Muscle layer of colon (tissue), 2 donors: ENCODE results near the gene PPFIA2.

Experiments used
- H3K27ac ChIP-seq: one replicate; pipeline ENCODE4 v1.7.0; 2013; ENCODE audit warnings: low read depth, mild to moderate bottlenecking, low read length, moderate library complexity
- H3K27me3 ChIP-seq, 2 donors: one replicate each; pipeline ENCODE4 v1.7.0; 2013; ENCODE audit warnings: low read length in 2 of 2, mild to moderate bottlenecking in 2 of 2; ENCODE audit not compliant: insufficient read depth in 2 of 2, control insufficient read depth in 1 of 2
- H3K36me3 ChIP-seq: one replicate; pipeline ENCODE4 v1.7.0; 2013; ENCODE audit warnings: mild to moderate bottlenecking, low read length; ENCODE audit not compliant: insufficient read depth
- H3K4me1 ChIP-seq: one replicate; pipeline ENCODE4 v1.7.0; 2013; ENCODE audit warnings: mild to moderate bottlenecking, low read length; ENCODE audit not compliant: insufficient read depth
- H3K4me3 ChIP-seq, 2 donors: one replicate each; pipeline ENCODE4 v1.7.0; 2013; ENCODE audit warnings: low read length in 2 of 2, low read depth in 1 of 2, mild to moderate bottlenecking in 1 of 2, moderate library complexity in 1 of 2
- H3K9ac ChIP-seq: one replicate; pipeline ENCODE4 v1.7.0; 2013; ENCODE audit warnings: low read length
- H3K9me3 ChIP-seq: one replicate; pipeline ENCODE4 v1.7.0; 2013; ENCODE audit warnings: mild to moderate bottlenecking, low read length
- donor health status: abdominal sarcoma.
- donor health status: Adenocarcinoma of cecum.

PPFIA2 gene

DNA sequence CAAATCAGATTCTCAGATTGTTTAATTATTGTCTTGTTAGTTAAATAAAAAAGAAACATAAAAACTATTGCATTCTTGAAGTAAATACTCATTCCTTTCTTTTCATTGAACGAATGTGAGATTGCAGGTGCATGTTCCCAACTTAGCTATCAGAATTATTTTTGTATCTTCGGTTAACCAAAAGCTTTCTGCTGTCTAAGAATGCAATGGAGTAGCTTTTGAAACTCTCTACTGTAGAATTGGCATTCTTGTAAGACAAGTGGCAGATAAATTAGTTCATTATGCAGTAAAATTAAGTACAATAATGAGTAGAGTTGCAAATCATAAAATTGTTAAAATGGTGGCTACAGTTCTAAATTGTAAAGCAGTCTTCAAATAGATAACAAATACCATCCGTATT lies 383.2 kb downstream of the PPFIA2 start:
- H3K36me3 ChIP-seq: no peaks in the 10 kb centered on the region
- no peak overlapping the region for H3K4me3 ChIP-seq
- H3K9me3 ChIP-seq: no peaks in the 10 kb centered on the region
- no peaks in the 10 kb centered on the region for H3K4me1 ChIP-seq
- no peaks in the 10 kb centered on the region for H3K27me3 ChIP-seq
- no peak overlapping the region for H3K27ac ChIP-seq
- H3K9ac ChIP-seq: no peak overlapping the region

DNA sequence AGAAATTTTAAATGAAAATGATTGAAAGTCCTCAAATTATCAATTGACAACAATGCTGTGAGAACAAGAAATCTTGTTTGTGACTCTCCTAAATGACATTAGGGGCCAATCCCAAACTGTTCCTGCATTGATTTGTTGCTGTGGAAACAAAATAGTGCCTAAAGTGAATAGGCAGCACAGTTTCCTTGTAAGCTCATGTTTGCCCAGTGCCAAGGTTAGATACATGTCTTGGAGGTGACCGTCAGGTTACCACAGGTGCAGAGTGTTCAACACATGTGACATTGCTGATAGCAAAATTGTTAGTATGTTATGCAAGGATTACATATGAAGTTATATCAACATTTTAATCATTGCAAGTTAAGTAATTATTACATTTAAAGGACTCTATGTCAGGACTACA lies 388.7 kb downstream of the PPFIA2 start:
- no peak overlapping the region for H3K9ac ChIP-seq
- H3K36me3 ChIP-seq: no peaks in the 10 kb centered on the region
- no peak overlapping the region for H3K27ac ChIP-seq
- no peaks in the 10 kb centered on the region for H3K27me3 ChIP-seq
- H3K4me3 ChIP-seq: no peak overlapping the region
- no peaks in the 10 kb centered on the region for H3K9me3 ChIP-seq
- no peaks in the 10 kb centered on the region for H3K4me1 ChIP-seq

DNA sequence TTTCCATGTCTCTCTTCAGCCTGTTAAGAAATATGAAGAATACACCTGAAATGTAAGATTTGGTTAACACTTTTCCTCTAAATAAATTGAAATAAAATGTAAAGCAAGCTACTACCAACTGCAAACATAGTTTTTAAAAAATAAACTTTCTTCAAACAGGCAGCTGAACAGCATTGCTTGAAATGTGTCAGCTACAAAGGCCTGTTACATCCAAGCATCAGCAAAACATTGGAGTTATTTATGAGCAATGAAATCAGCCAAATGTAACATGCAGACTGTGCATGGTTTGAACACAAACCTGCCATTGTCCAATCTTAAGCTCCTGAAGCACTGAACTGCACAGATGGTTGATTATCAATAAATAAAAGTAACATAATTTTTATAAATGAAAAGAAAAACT lies 390.0 kb downstream of the PPFIA2 start:
- no peak overlapping the region for H3K4me3 ChIP-seq
- no peaks in the 10 kb centered on the region for H3K4me1 ChIP-seq
- H3K27ac ChIP-seq: no peak overlapping the region
- no peaks in the 10 kb centered on the region for H3K27me3 ChIP-seq
- no peaks in the 10 kb centered on the region for H3K9me3 ChIP-seq
- no peak overlapping the region for H3K9ac ChIP-seq
- no peaks in the 10 kb centered on the region for H3K36me3 ChIP-seq

DNA sequence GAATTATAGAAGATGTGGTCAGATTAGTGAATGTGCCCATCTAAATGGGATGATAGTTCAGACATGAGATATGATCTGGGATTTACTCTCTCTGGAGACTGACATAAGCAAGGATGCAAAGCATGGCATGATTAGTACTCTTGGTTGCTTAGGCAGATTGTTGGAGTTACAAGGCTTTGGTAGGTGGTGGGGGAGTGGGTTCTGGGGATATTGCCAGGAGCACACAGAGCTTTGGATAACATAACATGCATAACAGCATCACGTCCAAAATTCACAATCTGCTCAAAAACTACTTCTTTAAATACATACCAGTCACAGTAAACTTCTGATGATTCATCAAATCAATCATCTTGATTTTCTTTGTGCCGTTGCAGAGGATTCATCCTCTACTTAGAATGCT lies 393.9 kb downstream of the PPFIA2 start:
- no peak overlapping the region for H3K4me3 ChIP-seq
- no peaks in the 10 kb centered on the region for H3K9me3 ChIP-seq
- no peaks in the 10 kb centered on the region for H3K4me1 ChIP-seq
- no peaks in the 10 kb centered on the region for H3K36me3 ChIP-seq
- no peak overlapping the region for H3K27ac ChIP-seq
- H3K27me3 ChIP-seq: no peaks in the 10 kb centered on the region
- no peak overlapping the region for H3K9ac ChIP-seq

DNA sequence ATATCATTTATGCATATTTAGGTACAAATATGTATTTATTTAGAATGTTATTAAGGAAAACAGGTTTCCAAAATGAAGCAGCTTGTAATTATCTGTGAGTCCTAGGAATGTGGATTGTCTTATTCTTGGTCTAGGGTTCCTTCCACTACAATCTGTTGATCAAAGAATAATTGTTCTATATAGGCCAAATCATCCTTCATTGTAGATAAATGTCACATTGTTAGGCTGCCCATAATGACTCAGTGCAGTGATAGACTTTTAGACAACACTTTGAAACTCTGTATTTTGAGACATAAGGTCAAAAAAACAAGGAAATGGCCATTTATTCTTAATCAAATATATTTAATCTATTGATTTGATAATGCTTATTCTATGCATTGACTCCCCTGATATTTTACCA lies 398.2 kb downstream of the PPFIA2 start:
- no peaks in the 10 kb centered on the region for H3K27me3 ChIP-seq
- H3K27ac ChIP-seq: no peak overlapping the region
- H3K4me1 ChIP-seq: no peaks in the 10 kb centered on the region
- no peaks in the 10 kb centered on the region for H3K36me3 ChIP-seq
- H3K9me3 ChIP-seq: no peaks in the 10 kb centered on the region
- H3K9ac ChIP-seq: no peak overlapping the region
- no peak overlapping the region for H3K4me3 ChIP-seq

DNA sequence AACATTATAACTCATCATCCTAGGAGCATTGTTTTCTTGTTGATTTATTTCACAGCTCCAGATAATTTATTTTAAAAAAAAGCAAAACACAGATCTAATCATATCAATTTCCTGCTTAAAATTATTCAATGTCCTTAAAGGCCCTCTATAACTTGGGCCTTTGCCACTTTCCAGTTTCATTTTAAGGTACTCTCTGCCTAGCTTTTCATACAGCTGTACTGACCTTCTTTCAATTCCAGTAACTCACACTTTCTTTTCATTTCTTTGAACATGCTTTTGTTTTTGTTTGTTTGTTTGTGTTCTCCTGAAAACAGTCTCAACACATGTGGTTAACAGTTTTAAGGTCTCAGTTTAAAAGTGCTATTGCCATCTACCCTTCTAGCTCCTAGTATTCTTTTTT lies 399.4 kb downstream of the PPFIA2 start:
- no peaks in the 10 kb centered on the region for H3K36me3 ChIP-seq
- H3K27ac ChIP-seq: no peak overlapping the region
- H3K27me3 ChIP-seq: no peaks in the 10 kb centered on the region
- no peak overlapping the region for H3K4me3 ChIP-seq
- H3K9me3 ChIP-seq: no peaks in the 10 kb centered on the region
- H3K9ac ChIP-seq: no peak overlapping the region
- H3K4me1 ChIP-seq: no peaks in the 10 kb centered on the region

DNA sequence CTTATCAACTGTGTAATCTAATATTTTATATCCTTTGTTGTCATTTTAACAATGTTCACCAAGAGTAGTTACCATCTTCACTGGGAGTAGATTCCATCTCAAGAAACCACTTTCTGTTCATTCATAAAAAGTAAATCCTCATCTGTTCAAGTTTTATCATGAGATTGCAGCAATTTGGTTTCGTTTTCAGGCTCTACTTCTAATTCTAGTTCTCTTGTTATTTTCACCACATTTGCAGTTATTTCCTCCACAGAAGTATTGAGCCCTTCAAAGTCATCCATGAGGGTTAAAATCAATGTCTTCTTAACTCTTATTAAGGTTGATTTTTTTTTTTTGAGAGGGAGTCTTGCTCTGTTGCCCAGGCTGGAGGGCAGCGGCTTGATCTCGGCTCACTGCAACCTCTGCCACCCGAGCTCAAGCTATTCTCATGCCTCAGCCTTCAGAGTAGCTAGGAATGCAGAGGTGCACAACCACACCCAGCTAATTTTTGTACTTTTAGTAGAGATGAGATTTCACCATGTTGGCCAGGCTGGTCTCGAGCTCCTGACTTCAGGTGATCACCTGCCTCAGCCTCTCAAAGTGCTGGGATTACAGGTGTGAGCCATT lies 404.7 kb downstream of the PPFIA2 start:
- Histone ChIP-seq H3K9ac (no peak overlapping the region), H3K27me3 (no peaks in the 10 kb centered on the region), H3K4me3 (no peak overlapping the region), H3K27ac (no peak overlapping the region), H3K36me3 (no peaks in the 10 kb centered on the region), H3K4me1 (no peaks in the 10 kb centered on the region), H3K9me3 (no peaks in the 10 kb centered on the region)

DNA sequence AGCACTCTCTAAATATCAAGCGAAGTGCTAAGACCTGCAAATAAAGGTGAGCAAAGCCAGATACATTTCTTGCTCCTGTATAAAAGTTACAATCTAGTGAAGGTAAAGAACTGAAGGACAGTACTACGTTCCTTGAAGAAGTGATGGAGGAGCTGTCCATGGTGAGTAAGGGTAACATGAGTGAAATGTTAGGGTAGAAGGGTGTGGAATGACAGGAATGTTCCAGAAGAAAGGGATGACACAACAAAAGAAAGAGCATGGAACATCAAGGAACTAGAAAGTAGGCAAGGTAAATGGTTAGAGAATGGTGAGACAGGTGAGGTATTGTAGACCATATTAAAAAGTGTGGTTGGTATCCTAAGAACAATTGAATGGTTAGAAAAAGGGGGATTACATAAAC lies 408.8 kb downstream of the PPFIA2 start:
- H3K9me3 ChIP-seq: no peaks in the 10 kb centered on the region
- H3K27ac ChIP-seq: no peak overlapping the region
- no peak overlapping the region for H3K4me3 ChIP-seq
- no peak overlapping the region for H3K9ac ChIP-seq
- H3K4me1 ChIP-seq: no peaks in the 10 kb centered on the region
- no peaks in the 10 kb centered on the region for H3K36me3 ChIP-seq
- no peaks in the 10 kb centered on the region for H3K27me3 ChIP-seq

DNA sequence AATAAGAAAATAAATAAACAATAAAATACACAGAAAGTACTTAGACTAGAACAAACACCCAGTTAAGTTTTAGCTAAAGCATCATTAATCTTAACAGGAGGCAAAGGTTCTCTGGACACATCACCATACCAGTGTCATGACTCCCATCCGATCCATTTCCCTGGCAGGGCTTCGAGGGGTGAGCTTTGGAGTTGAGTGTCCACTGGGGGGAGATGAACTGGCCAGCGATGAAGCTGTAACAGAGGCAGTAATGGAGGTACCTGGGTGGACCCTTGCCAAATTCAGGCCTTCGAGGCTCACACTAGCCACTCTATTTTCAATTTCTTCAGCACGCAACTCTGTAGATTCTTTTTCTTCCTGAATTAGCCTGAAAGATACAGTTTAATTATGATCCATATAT lies 411.7 kb downstream of the PPFIA2 start:
- Histone ChIP-seq H3K9ac (no peak overlapping the region), H3K4me1 (no peaks in the 10 kb centered on the region), H3K9me3 (no peaks in the 10 kb centered on the region), H3K27ac (no peak overlapping the region), H3K36me3 (no peaks in the 10 kb centered on the region), H3K4me3 (no peak overlapping the region), H3K27me3 (no peaks in the 10 kb centered on the region)

DNA sequence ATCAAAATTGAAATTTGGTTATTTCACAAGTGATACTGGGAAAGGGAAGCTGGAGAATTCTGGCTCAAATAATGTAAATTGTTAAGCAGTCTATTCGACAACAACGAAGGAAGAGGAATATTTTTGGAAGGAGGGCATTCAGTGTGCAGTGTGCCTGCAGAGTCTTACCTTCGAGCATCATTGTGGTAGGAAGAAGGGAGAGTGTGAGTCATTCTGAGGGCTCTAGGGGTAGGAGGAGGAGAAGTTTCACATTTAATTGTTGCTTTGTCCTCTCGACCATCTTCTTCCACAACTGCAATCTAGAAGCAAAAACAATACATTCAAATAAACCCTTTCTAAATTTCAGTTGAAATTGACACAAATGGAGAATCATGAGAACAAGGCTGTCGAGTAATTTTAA lies 418.2 kb downstream of the PPFIA2 start:
- no peaks in the 10 kb centered on the region for H3K27me3 ChIP-seq
- no peak overlapping the region for H3K4me3 ChIP-seq
- H3K36me3 ChIP-seq: no peaks in the 10 kb centered on the region
- no peaks in the 10 kb centered on the region for H3K4me1 ChIP-seq
- H3K27ac ChIP-seq: no peak overlapping the region
- no peak overlapping the region for H3K9ac ChIP-seq
- H3K9me3 ChIP-seq: no peaks in the 10 kb centered on the region

DNA sequence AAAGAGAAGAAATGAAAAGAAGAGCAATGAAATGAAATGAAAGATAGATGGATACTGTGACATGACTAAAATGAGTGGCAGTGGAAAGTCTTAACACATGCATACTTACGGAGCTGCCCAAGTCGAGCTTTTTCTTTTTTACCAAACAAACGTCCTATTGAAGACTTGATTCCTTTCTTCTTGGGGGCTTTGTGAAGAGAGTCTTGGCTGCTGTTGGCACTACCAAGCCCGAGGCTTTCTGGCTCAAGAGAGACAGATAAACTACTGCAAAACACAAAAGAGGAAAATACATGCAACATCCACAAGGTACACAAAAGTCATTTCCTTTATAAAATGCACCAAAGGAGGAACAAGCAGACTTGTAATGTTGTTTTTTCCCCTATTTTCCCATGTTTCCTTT lies 420.1 kb downstream of the PPFIA2 start:
- Histone ChIP-seq H3K9me3 (no peaks in the 10 kb centered on the region), H3K4me3 (no peak overlapping the region), H3K36me3 (no peaks in the 10 kb centered on the region), H3K9ac (no peak overlapping the region), H3K27ac (no peak overlapping the region), H3K4me1 (no peaks in the 10 kb centered on the region), H3K27me3 (no peaks in the 10 kb centered on the region)

DNA sequence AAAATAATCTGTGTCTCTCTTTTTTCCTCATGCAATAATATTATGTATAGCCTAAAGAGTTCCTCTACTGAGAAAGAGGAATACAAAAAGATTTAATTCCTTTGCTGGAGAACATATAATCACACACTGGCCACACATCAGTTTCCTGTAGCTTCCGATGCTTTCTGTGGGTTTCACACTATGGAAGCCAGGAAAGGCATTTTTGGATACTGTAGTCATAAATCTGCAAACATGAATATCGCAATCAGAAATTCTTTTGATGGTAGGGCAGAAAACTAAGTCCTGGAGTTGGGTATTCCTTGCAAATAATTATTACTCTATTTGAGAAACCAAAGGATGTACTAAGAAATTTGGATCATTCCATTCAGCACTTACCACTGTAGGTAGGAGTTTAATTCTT lies 421.3 kb downstream of the PPFIA2 start:
- Histone ChIP-seq H3K9ac (no peak overlapping the region), H3K9me3 (no peaks in the 10 kb centered on the region), H3K4me3 (no peak overlapping the region), H3K27me3 (no peaks in the 10 kb centered on the region), H3K27ac (no peak overlapping the region), H3K4me1 (no peaks in the 10 kb centered on the region), H3K36me3 (no peaks in the 10 kb centered on the region)
